Measurements from ENCODE around the gene HYAL3. TPM values are rescaled to one million over a fixed set of nuclear protein-coding genes. Genes with fewer than 3 reads are reported as not detected.
"Not testable (repeated sequence)": the region's sequence is repeated elsewhere in the genome, so short reads cannot be mapped to it uniquely, and the experiment has no call there.

Gene HYAL3
- total RNA-seq, 1 donor from 2014 or later, result 6.9 TPM

DNA sequence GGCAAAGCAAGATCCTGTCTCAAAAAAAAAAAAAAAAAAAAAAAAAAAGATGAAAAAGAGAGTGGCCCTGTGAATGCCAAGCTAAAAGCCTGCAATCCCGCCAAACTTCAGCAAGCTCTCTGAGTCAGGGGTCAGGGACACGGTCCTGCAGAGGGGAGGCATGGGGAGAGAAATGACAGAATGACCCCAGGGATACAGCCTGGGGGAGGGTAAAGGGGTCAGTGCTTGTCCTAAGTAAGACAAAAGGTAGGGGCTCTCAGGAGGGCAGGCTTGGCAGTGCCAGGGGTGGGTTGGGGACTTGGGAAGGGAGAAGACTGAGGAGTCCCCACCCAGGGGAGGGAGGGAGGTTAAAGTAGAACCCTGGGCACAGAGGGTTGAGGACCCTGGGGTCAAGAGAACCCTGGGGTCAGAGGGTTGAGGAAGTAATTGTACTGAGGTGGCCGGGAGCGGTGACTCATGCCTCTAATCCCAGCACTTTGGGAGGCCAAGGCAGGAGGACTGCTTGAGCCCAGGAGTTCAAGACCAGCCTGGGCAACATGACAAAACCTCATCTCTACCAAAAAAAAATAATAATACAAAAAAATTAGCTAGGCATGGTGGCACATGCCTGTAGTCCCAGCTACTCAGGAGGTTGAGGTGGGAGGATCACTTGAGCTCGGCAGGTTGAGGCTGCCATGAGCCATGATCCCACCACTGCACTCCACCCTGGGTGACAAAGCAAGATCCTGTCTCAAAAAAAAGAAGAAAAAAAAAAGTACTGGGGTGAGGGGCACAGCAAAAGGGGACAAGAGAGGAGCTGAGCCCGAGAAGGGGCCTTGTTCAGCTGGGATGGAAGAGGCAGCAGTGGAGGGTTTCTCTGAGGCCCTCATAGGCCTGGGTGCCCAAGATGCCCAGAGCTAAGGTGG lies 35.5 kb downstream of the HYAL3 start:
- H3K27me3 Mint-ChIP-seq (ENCODE audit: low read depth, unreplicated experiment), result peaks cover 2% of the 10 kb centered on the region
- H3K79me2 ChIP-seq (ENCODE audit: insufficient read depth, low read length), result no peaks in the 10 kb centered on the region
- H3K4me1 ChIP-seq (ENCODE audit: insufficient read depth, low read length), result peaks cover 40% of the 10 kb centered on the region
- peak overlapping the region; percentile 67 for H3K4me2 ChIP-seq (ENCODE audit: low read length)
- no peak for DNase-seq (ENCODE audit: low read depth)
- H3K27me3 ChIP-seq (ENCODE audit: insufficient read depth, low read length), result no peaks in the 10 kb centered on the region
- H3K36me3 Mint-ChIP-seq (ENCODE audit: low read depth, unreplicated experiment), result no peaks in the 10 kb centered on the region
- FAIRE-seq, result no peak
- TF ChIP-seq, protein P1, sequence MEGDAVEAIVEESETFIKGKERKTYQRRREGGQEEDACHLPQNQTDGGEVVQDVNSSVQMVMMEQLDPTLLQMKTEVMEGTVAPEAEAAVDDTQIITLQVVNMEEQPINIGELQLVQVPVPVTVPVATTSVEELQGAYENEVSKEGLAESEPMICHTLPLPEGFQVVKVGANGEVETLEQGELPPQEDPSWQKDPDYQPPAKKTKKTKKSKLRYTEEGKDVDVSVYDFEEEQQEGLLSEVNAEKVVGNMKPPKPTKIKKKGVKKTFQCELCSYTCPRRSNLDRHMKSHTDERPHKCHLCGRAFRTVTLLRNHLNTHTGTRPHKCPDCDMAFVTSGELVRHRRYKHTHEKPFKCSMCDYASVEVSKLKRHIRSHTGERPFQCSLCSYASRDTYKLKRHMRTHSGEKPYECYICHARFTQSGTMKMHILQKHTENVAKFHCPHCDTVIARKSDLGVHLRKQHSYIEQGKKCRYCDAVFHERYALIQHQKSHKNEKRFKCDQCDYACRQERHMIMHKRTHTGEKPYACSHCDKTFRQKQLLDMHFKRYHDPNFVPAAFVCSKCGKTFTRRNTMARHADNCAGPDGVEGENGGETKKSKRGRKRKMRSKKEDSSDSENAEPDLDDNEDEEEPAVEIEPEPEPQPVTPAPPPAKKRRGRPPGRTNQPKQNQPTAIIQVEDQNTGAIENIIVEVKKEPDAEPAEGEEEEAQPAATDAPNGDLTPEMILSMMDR (IDR thresholded peaks at IDR 0.05; ENCODE audit: insufficient read depth, low read depth, low read length), result no peak
- no peak for TF ChIP-seq EZH2 (IDR thresholded peaks at IDR 0.05; ENCODE audit: insufficient read depth, low read length)
- H3K4me1 Mint-ChIP-seq (ENCODE audit: low read depth, unreplicated experiment), result peaks cover 23% of the 10 kb centered on the region
- no peaks in the 10 kb centered on the region for H3K9me3 ChIP-seq (ENCODE audit: insufficient read depth, low read depth, low read length)
- H3K27ac ChIP-seq (ENCODE audit: low read depth, low read length), result peak overlapping the region; percentile 59
- peak overlapping the region; percentile 20 for H3K27ac Mint-ChIP-seq (ENCODE audit: unreplicated experiment)
- H3K4me3 Mint-ChIP-seq (ENCODE audit: unreplicated experiment), result no peak overlapping the region
- no peak overlapping the region for H2AFZ ChIP-seq (ENCODE audit: low read depth, low read length)
- H4K20me1 ChIP-seq (ENCODE audit: insufficient read depth, low read length), result no peaks in the 10 kb centered on the region
- no peak overlapping the region for H3K4me3 ChIP-seq (ENCODE audit: insufficient read depth, low read depth, low read length)
- H3K9me3 Mint-ChIP-seq (ENCODE audit: unreplicated experiment), result no peaks in the 10 kb centered on the region
- H3K36me3 ChIP-seq (ENCODE audit: insufficient read depth, low read length), result peaks cover 3% of the 10 kb centered on the region
- peak overlapping the region; percentile 34 for H3K9ac ChIP-seq (ENCODE audit: low read length)

DNA sequence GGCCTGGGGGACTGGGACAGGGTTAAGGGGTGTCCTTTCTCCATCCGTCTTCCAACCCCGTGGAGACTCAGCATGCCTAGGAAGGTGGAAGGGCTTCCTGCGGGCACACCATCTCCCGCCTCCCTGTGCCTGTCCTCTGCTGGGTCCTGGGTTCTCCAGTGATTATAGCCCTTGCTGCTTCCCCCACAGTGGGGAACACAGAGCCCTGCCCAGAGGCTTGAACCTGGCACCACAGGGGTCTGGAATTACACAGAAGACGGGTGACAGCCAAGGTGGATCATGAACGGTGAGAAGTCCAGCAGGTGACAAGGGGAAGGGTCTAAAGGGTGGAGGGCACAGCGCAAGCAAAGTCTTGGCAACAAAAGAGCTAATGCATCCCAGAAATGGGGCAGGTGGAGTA lies 36.4 kb downstream of the HYAL3 start:
- Histone ChIP-seq H3K4me2 (ENCODE audit: low read length) (no peak overlapping the region), H3K4me3 (ENCODE audit: insufficient read depth, low read depth, low read length) (no peak overlapping the region), H3K4me1 (ENCODE audit: insufficient read depth, low read length) (peaks cover 39% of the 10 kb centered on the region), H3K36me3 (ENCODE audit: insufficient read depth, low read length) (peaks cover 7% of the 10 kb centered on the region), H3K27ac (ENCODE audit: low read depth, low read length) (no peak overlapping the region), H3K79me2 (ENCODE audit: insufficient read depth, low read length) (no peaks in the 10 kb centered on the region), H3K9ac (ENCODE audit: low read length) (no peak overlapping the region), H3K9me3 (ENCODE audit: insufficient read depth, low read depth, low read length) (no peaks in the 10 kb centered on the region), H2AFZ (ENCODE audit: low read depth, low read length) (no peak overlapping the region), H4K20me1 (ENCODE audit: insufficient read depth, low read length) (no peaks in the 10 kb centered on the region), H3K27me3 (ENCODE audit: insufficient read depth, low read length) (no peaks in the 10 kb centered on the region)
- no peaks in the 10 kb centered on the region for H3K27me3 Mint-ChIP-seq (ENCODE audit: low read depth, unreplicated experiment)
- no peaks in the 10 kb centered on the region for H3K9me3 Mint-ChIP-seq (ENCODE audit: unreplicated experiment)
- peaks cover 24% of the 10 kb centered on the region for H3K4me1 Mint-ChIP-seq (ENCODE audit: low read depth, unreplicated experiment)
- FAIRE-seq (no peak), DNase-seq (ENCODE audit: low read depth) (no peak)
- H3K27ac Mint-ChIP-seq (ENCODE audit: unreplicated experiment), result no peak overlapping the region
- TF ChIP-seq, protein P1 (IDR thresholded peaks at IDR 0.05; ENCODE audit: insufficient read depth, low read depth, low read length), result no peak
- no peak for TF ChIP-seq EZH2 (IDR thresholded peaks at IDR 0.05; ENCODE audit: insufficient read depth, low read length)
- H3K4me3 Mint-ChIP-seq (ENCODE audit: unreplicated experiment), result no peak overlapping the region
- H3K36me3 Mint-ChIP-seq (ENCODE audit: low read depth, unreplicated experiment), result peaks cover 5% of the 10 kb centered on the region

DNA sequence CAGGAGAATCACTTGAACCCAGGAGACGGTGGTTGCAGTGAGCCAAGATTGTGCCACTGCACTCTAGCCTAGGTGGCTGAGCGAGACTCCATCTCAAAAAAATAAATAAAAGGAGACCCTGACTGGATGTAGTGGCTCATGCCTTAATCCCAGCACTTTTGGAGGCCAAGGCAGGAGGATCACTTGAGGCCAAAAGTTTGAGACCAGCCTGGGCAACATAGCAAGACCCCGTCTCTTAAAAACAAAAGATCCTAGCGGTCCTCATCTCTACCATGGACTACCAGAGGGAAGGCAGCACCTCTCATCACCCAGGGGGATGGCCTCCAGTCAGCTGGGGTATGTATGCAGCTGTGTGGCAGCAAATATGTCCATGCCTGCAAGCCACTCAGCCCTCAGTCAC lies 37.0 kb downstream of the HYAL3 start:
- peaks cover 25% of the 10 kb centered on the region for H3K4me1 Mint-ChIP-seq (ENCODE audit: low read depth, unreplicated experiment)
- H3K36me3 Mint-ChIP-seq (ENCODE audit: low read depth, unreplicated experiment), result not testable (repeated sequence)

More for the DNA sequence above, 37.0 kb downstream of the HYAL3 start:
- FAIRE-seq; H3K9me3 ChIP-seq (ENCODE audit: insufficient read depth, low read depth, low read length); H3K4me3 Mint-ChIP-seq (ENCODE audit: unreplicated experiment); H3K4me3 ChIP-seq (ENCODE audit: insufficient read depth, low read depth, low read length); H3K9me3 Mint-ChIP-seq (ENCODE audit: unreplicated experiment); H3K27me3 ChIP-seq (ENCODE audit: insufficient read depth, low read length); H3K9ac ChIP-seq (ENCODE audit: low read length); H4K20me1 ChIP-seq (ENCODE audit: insufficient read depth, low read length); H3K27me3 Mint-ChIP-seq (ENCODE audit: low read depth, unreplicated experiment); DNase-seq (ENCODE audit: low read depth); H3K27ac ChIP-seq (ENCODE audit: low read depth, low read length); H2AFZ ChIP-seq (ENCODE audit: low read depth, low read length); H3K4me2 ChIP-seq (ENCODE audit: low read length); H3K36me3 ChIP-seq (ENCODE audit: insufficient read depth, low read length); H3K79me2 ChIP-seq (ENCODE audit: insufficient read depth, low read length): not testable (repeated sequence)
- peak overlapping the region; percentile 41 for H3K27ac Mint-ChIP-seq (ENCODE audit: unreplicated experiment)
- H3K4me1 ChIP-seq (ENCODE audit: insufficient read depth, low read length), result peaks cover 38% of the 10 kb centered on the region

All from astrocyte (in vitro differentiated cells and primary cell).